ENCODE data around the gene C1orf21.

C1orf21 gene

DNA sequence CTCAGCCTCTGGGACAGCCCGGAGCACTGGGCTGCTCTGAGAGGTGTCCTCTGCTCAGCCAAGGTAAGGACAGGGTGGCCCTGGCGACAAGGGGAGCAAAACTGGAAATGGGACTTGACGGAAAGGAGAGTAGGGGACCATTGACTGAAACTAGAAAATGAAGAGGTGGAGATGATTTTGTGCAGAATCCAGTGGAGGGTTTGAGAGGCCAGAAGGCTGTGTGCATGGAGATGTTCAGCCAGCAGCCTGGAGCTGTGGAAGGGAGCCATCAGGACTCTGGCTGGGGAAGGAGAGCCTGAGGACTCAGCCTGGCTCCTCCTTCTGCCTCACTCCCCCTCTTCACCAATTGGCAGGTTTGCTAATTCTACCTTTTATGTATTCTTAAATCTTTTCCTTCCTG, 253.7 kb downstream of the C1orf21 start:
- no peak overlapping the region for H2BK120ac ChIP-seq (ENCODE audit: low read depth, low read length)
- no peak overlapping the region for H3K4me2 ChIP-seq (ENCODE audit: low read length)
- DNase-seq: no peak
- H4K8ac ChIP-seq (ENCODE audit: low read depth, low read length): no peak overlapping the region
- H3K27ac ChIP-seq (ENCODE audit: low read depth, low read length): no peak overlapping the region
- no peak overlapping the region for H4K5ac ChIP-seq (ENCODE audit: low read length)
- no peaks in the 10 kb centered on the region for H3K79me1 ChIP-seq (ENCODE audit: low read length)
- H2BK5ac ChIP-seq (ENCODE audit: low read length): no peak overlapping the region
- no peaks in the 10 kb centered on the region for H3K4me1 ChIP-seq (ENCODE audit: control insufficient read depth, low read depth, low read length)
- H3K27me3 ChIP-seq (ENCODE audit: insufficient read depth, low read length, poor library complexity): no peaks in the 10 kb centered on the region
- H3K4ac ChIP-seq (ENCODE audit: low read depth, low read length): no peak overlapping the region
- H3K36me3 ChIP-seq (ENCODE audit: control insufficient read depth, insufficient read depth, low read length): no peaks in the 10 kb centered on the region
- H3K79me2 ChIP-seq (ENCODE audit: control insufficient read depth, insufficient read depth, low read length): no peaks in the 10 kb centered on the region
- no peak overlapping the region for H2AK5ac ChIP-seq (ENCODE audit: low read length)
- no peak overlapping the region for H3K4me3 ChIP-seq (ENCODE audit: low read length)
- H3K56ac ChIP-seq (ENCODE audit: low read length): no peak overlapping the region
- H3K18ac ChIP-seq (ENCODE audit: low read length): no peak overlapping the region
- no peak overlapping the region for H3K23ac ChIP-seq (ENCODE audit: low read length)
- H2BK15ac ChIP-seq (replicated peaks; ENCODE audit: low read depth): no peak overlapping the region
- no CpG with 5 or more reads among the region's 3 CpGs for WGBS (ENCODE audit: extremely low coverage, insufficient coverage, low lambda C conversion rate)
- no peak overlapping the region for H3K9ac ChIP-seq (ENCODE audit: low read length)

DNA sequence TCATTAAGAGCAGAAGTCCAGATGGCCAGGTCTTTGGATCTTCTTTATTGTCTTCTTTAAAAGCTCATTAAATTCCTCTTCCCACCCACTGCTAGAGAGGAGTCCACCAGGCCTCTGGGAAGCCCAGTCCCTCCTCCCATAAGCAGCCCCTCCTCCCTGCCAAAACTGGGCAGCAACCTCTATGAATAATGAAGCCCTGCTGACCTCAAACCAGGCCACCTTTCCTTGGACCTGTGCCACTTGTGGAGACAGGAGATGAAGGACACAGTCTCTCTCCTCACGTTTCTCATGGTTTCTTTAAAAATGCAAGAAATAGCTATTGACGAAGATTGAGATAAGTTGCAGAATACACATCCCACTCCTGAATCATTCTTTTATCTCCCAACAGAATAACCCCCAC, 255.1 kb downstream of the C1orf21 start:
- no CpG with 5 or more reads among the region's 2 CpGs for WGBS (ENCODE audit: extremely low coverage, insufficient coverage, low lambda C conversion rate)
- Histone ChIP-seq H3K79me2 (ENCODE audit: control insufficient read depth, insufficient read depth, low read length) (no peaks in the 10 kb centered on the region), H3K4me2 (ENCODE audit: low read length) (no peak overlapping the region), H3K4me1 (ENCODE audit: control insufficient read depth, low read depth, low read length) (no peaks in the 10 kb centered on the region), H2BK5ac (ENCODE audit: low read length) (no peak overlapping the region), H4K8ac (ENCODE audit: low read depth, low read length) (no peak overlapping the region), H3K79me1 (ENCODE audit: low read length) (no peaks in the 10 kb centered on the region), H2BK15ac (replicated peaks; ENCODE audit: low read depth) (no peak overlapping the region), H3K36me3 (ENCODE audit: control insufficient read depth, insufficient read depth, low read length) (no peaks in the 10 kb centered on the region), H4K5ac (ENCODE audit: low read length) (no peak overlapping the region), H3K56ac (ENCODE audit: low read length) (no peak overlapping the region), H3K18ac (ENCODE audit: low read length) (no peak overlapping the region), H3K27me3 (ENCODE audit: insufficient read depth, low read length, poor library complexity) (no peaks in the 10 kb centered on the region), H2BK120ac (ENCODE audit: low read depth, low read length) (no peak overlapping the region), H3K9ac (ENCODE audit: low read length) (no peak overlapping the region), H2AK5ac (ENCODE audit: low read length) (no peak overlapping the region), H3K27ac (ENCODE audit: low read depth, low read length) (no peak overlapping the region), H3K23ac (ENCODE audit: low read length) (no peak overlapping the region), H3K4me3 (ENCODE audit: low read length) (no peak overlapping the region), H3K4ac (ENCODE audit: low read depth, low read length) (no peak overlapping the region)
- DNase-seq: no peak

DNA sequence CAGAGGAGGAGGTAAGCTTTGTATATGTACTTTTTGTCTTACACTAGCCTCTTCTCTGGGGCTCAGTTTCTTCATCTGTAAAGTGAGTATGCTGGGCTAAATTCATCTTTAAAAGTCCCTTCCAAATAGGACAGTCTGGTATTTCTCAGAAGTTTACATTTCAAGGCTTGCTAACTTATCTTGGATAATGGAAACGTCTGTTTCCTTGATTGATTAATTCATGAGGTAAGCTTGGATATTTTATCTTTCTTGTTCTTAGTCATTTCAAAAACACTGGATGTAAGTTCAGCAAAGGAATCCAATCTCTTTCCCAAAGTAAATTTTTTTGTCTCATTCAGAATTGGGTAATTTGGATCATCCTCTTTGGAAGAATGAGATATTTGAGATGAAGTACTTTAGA, 256.8 kb downstream of the C1orf21 start:
- Histone ChIP-seq H3K4me2 (ENCODE audit: low read length) (no peak overlapping the region), H3K27ac (ENCODE audit: low read depth, low read length) (no peak overlapping the region), H2BK120ac (ENCODE audit: low read depth, low read length) (no peak overlapping the region), H3K4me1 (ENCODE audit: control insufficient read depth, low read depth, low read length) (no peaks in the 10 kb centered on the region), H3K9ac (ENCODE audit: low read length) (no peak overlapping the region), H3K18ac (ENCODE audit: low read length) (no peak overlapping the region), H3K23ac (ENCODE audit: low read length) (no peak overlapping the region), H3K36me3 (ENCODE audit: control insufficient read depth, insufficient read depth, low read length) (no peaks in the 10 kb centered on the region), H4K8ac (ENCODE audit: low read depth, low read length) (no peak overlapping the region), H3K79me1 (ENCODE audit: low read length) (no peaks in the 10 kb centered on the region), H4K5ac (ENCODE audit: low read length) (no peak overlapping the region), H2AK5ac (ENCODE audit: low read length) (no peak overlapping the region), H3K4ac (ENCODE audit: low read depth, low read length) (no peak overlapping the region), H2BK5ac (ENCODE audit: low read length) (no peak overlapping the region), H3K27me3 (ENCODE audit: insufficient read depth, low read length, poor library complexity) (no peaks in the 10 kb centered on the region), H3K4me3 (ENCODE audit: low read length) (no peak overlapping the region), H3K79me2 (ENCODE audit: control insufficient read depth, insufficient read depth, low read length) (no peaks in the 10 kb centered on the region), H2BK15ac (replicated peaks; ENCODE audit: low read depth) (no peak overlapping the region), H3K56ac (ENCODE audit: low read length) (no peak overlapping the region)
- DNase-seq: no peak
- no CpG with 5 or more reads among the region's 1 CpG for WGBS (ENCODE audit: extremely low coverage, insufficient coverage, low lambda C conversion rate)

DNA sequence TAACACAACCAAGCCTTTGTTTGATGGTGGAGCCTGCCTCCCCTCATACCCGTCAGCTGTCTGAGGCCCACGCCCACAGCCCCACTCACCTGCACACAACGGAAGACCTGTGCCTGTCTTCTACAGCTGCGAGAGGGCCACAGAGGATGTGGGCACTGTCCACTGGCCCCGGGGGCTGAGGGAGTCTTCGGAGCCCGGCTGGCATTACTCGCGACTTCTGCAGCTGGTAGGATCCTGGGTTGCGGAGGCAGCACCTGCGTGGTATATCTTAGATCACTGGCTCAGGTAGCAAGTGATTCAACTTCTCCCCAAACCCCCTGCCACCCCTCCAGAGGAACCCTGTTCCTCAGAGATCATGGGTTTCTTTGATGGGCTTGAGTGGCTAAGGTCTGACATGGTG, 257.9 kb downstream of the C1orf21 start:
- no peaks in the 10 kb centered on the region for H3K4me1 ChIP-seq (ENCODE audit: control insufficient read depth, low read depth, low read length)
- H3K4me3 ChIP-seq (ENCODE audit: low read length): no peak overlapping the region
- H4K5ac ChIP-seq (ENCODE audit: low read length): no peak overlapping the region
- no peak overlapping the region for H2BK15ac ChIP-seq (replicated peaks; ENCODE audit: low read depth)
- no peak overlapping the region for H3K9ac ChIP-seq (ENCODE audit: low read length)
- no CpG with 5 or more reads among the region's 11 CpGs for WGBS (ENCODE audit: extremely low coverage, insufficient coverage, low lambda C conversion rate)
- H3K27ac ChIP-seq (ENCODE audit: low read depth, low read length): no peak overlapping the region
- H3K4me2 ChIP-seq (ENCODE audit: low read length): no peak overlapping the region
- H2AK5ac ChIP-seq (ENCODE audit: low read length): no peak overlapping the region
- H3K18ac ChIP-seq (ENCODE audit: low read length): no peak overlapping the region
- no peak overlapping the region for H3K23ac ChIP-seq (ENCODE audit: low read length)
- DNase-seq: no peak
- no peak overlapping the region for H2BK120ac ChIP-seq (ENCODE audit: low read depth, low read length)
- no peaks in the 10 kb centered on the region for H3K27me3 ChIP-seq (ENCODE audit: insufficient read depth, low read length, poor library complexity)
- H3K4ac ChIP-seq (ENCODE audit: low read depth, low read length): no peak overlapping the region
- no peaks in the 10 kb centered on the region for H3K79me1 ChIP-seq (ENCODE audit: low read length)
- H3K79me2 ChIP-seq (ENCODE audit: control insufficient read depth, insufficient read depth, low read length): no peaks in the 10 kb centered on the region
- no peak overlapping the region for H4K8ac ChIP-seq (ENCODE audit: low read depth, low read length)
- no peaks in the 10 kb centered on the region for H3K36me3 ChIP-seq (ENCODE audit: control insufficient read depth, insufficient read depth, low read length)
- no peak overlapping the region for H2BK5ac ChIP-seq (ENCODE audit: low read length)
- no peak overlapping the region for H3K56ac ChIP-seq (ENCODE audit: low read length)

DNA sequence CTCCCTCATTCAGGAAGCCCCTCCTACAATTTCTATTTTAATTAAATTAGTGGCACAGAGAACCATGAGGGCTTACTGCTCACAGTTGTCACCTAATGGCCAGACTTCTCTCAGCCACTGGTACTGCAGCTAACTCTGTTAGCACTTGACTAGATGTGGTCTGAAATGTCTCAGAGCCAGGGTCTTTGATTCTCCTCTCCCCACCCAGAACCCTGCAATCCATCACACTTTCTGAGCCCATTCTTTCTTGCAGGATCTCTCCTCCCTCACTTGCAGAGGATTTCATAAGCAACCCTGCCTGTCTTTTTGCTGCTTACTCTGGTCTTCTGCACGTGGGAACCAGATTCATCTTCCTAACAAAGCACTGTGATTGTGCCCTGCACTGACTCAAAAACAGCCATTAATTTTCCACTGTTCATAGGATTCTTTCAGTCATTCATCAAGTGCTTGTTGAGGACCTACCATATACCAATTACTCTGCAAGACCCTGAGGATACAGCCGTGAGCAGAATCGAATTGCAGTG, 259.4 kb downstream of the C1orf21 start:
- no CpG with 5 or more reads among the region's 3 CpGs for WGBS (ENCODE audit: extremely low coverage, insufficient coverage, low lambda C conversion rate)

DNA sequence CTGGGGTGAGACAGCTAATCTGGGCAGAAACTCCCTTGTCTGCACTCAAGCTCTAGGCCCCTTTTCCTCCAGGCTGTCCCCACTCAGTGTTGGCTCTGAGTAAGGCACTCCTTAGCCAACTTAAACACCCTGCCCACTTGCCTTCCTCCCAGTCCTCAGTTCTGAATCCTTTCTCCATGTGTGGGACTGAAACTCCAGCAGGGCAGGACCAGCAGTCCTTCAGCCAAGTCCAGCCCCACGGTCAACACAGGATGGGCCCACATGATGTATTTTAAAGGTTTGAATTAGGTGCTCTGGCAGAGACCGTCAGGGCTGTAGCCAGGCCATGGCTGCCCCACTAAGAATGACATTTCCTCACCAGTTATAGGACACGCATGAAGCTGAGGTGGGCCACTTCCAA, 260.0 kb downstream of the C1orf21 start:
- H2BK5ac ChIP-seq (ENCODE audit: low read length): no peak overlapping the region
- no peak overlapping the region for H3K27ac ChIP-seq (ENCODE audit: low read depth, low read length)
- H3K4me2 ChIP-seq (ENCODE audit: low read length): no peak overlapping the region
- H3K4me3 ChIP-seq (ENCODE audit: low read length): no peak overlapping the region
- H3K79me1 ChIP-seq (ENCODE audit: low read length): no peaks in the 10 kb centered on the region
- H3K4me1 ChIP-seq (ENCODE audit: control insufficient read depth, low read depth, low read length): no peaks in the 10 kb centered on the region
- H4K8ac ChIP-seq (ENCODE audit: low read depth, low read length): no peak overlapping the region
- H3K23ac ChIP-seq (ENCODE audit: low read length): no peak overlapping the region
- no CpG with 5 or more reads among the region's 3 CpGs for WGBS (ENCODE audit: extremely low coverage, insufficient coverage, low lambda C conversion rate)
- H3K56ac ChIP-seq (ENCODE audit: low read length): no peak overlapping the region
- no peaks in the 10 kb centered on the region for H3K36me3 ChIP-seq (ENCODE audit: control insufficient read depth, insufficient read depth, low read length)
- H3K27me3 ChIP-seq (ENCODE audit: insufficient read depth, low read length, poor library complexity): no peaks in the 10 kb centered on the region
- no peak overlapping the region for H3K4ac ChIP-seq (ENCODE audit: low read depth, low read length)
- no peak overlapping the region for H2AK5ac ChIP-seq (ENCODE audit: low read length)
- DNase-seq: no peak
- no peak overlapping the region for H3K9ac ChIP-seq (ENCODE audit: low read length)
- no peak overlapping the region for H4K5ac ChIP-seq (ENCODE audit: low read length)
- no peak overlapping the region for H2BK15ac ChIP-seq (replicated peaks; ENCODE audit: low read depth)
- H2BK120ac ChIP-seq (ENCODE audit: low read depth, low read length): no peak overlapping the region
- H3K79me2 ChIP-seq (ENCODE audit: control insufficient read depth, insufficient read depth, low read length): no peaks in the 10 kb centered on the region
- no peak overlapping the region for H3K18ac ChIP-seq (ENCODE audit: low read length)

More for the DNA sequence above, 259.4 kb downstream of the C1orf21 start:
- no peak for DNase-seq
- H3K23ac ChIP-seq (ENCODE audit: low read length): no peak overlapping the region
- no peaks in the 10 kb centered on the region for H3K36me3 ChIP-seq (ENCODE audit: control insufficient read depth, insufficient read depth, low read length)
- no peak overlapping the region for H2BK15ac ChIP-seq (replicated peaks; ENCODE audit: low read depth)
- H3K27me3 ChIP-seq (ENCODE audit: insufficient read depth, low read length, poor library complexity): no peaks in the 10 kb centered on the region
- no peak overlapping the region for H3K18ac ChIP-seq (ENCODE audit: low read length)
- no peak overlapping the region for H2AK5ac ChIP-seq (ENCODE audit: low read length)
- no peaks in the 10 kb centered on the region for H3K4me1 ChIP-seq (ENCODE audit: control insufficient read depth, low read depth, low read length)
- H3K4me2 ChIP-seq (ENCODE audit: low read length): no peak overlapping the region
- H3K4ac ChIP-seq (ENCODE audit: low read depth, low read length): no peak overlapping the region
- no peak overlapping the region for H3K56ac ChIP-seq (ENCODE audit: low read length)
- H4K5ac ChIP-seq (ENCODE audit: low read length): no peak overlapping the region
- no peak overlapping the region for H3K4me3 ChIP-seq (ENCODE audit: low read length)
- no peak overlapping the region for H3K9ac ChIP-seq (ENCODE audit: low read length)
- H2BK120ac ChIP-seq (ENCODE audit: low read depth, low read length): no peak overlapping the region
- H3K27ac ChIP-seq (ENCODE audit: low read depth, low read length): no peak overlapping the region
- no peaks in the 10 kb centered on the region for H3K79me1 ChIP-seq (ENCODE audit: low read length)
- no peaks in the 10 kb centered on the region for H3K79me2 ChIP-seq (ENCODE audit: control insufficient read depth, insufficient read depth, low read length)
- no peak overlapping the region for H2BK5ac ChIP-seq (ENCODE audit: low read length)
- no peak overlapping the region for H4K8ac ChIP-seq (ENCODE audit: low read depth, low read length)

Measured in mesendoderm (in vitro differentiated cells).